A549 (cell line): ENCODE results near the gene MYO10. TPM values are rescaled to one million over a fixed set of nuclear protein-coding genes. Genes with fewer than 3 reads are reported as not detected.
A peak's percentile ranks its signal among the peaks of the same experiment; 100 is the strongest.

Experiments used
- ATAC-seq, 2 experiments: fragments of 200-7000 bp in 1 of 2; fragments of >200 bp in 1 of 2; cut with Nextera tagmentation in 1 of 2; cut with Tn5 transposase in 1 of 2; 3 replicates each; pipeline versions ENCODE4 v1.8.0 to v1.9.1; 2018 to 2020; ENCODE audit warnings: mild to moderate bottlenecking in 1 of 2, moderate library complexity in 1 of 2
- CTCF ChIA-PET: fragments of 300-600 bp; sonication (Branson Sonifier 250); formaldehyde crosslinking; extraction: SDS; loops from one replicate; lab custom pipeline; 2021; ENCODE audit warnings: antibody characterized with exemption, inconsistent platforms; lab: Yijun Ruan, JAX
- POLR2A ChIA-PET: fragments of 350-600 bp; formaldehyde crosslinking; extraction: SDS; loops from one replicate; lab custom pipeline; 2021; ENCODE audit warnings: antibody characterized with exemption, inconsistent platforms; lab: Yijun Ruan, JAX
- DNase-seq, 2 experiments: peaks; one replicate each; pipeline versions ENCODE4 v3.0.0 to v3.0.0-alpha.2; 2011 to 2016; ENCODE audit warnings: low read depth in 1 of 2, low spot score in 1 of 2
- FAIRE-seq: peaks from 2 replicates; lab custom pipeline; 2011; peaks lifted over from hg19 to GRCh38; lab: Jason Lieb, UNC
- H3K27ac ChIP-seq, 2 experiments: fragments of >200 bp; sonication (Bioruptor Twin); formaldehyde crosslinking; 3 replicates each; pipeline ENCODE4 v1.5.1; 2016 to 2017
- H3K4me1 ChIP-seq: fragments of >200 bp; sonication (Bioruptor Twin); formaldehyde crosslinking; 3 replicates; pipeline ENCODE4 v1.6.1; 2016
- H3K4me2 ChIP-seq: fragments of >200 bp; sonication (Bioruptor Twin); formaldehyde crosslinking; 3 replicates; pipeline ENCODE4 v1.6.1; 2016
- H3K4me3 ChIP-seq: fragments of >200 bp; sonication (Bioruptor Twin); formaldehyde crosslinking; 3 replicates; pipeline ENCODE4 v1.5.1; 2016
- H3K9me3 ChIP-seq: fragments of >200 bp; sonication (Bioruptor Twin); formaldehyde crosslinking; 3 replicates; pipeline ENCODE4 v1.6.1; 2016
- CBX8 ChIP-seq: fragments of 200-600 bp; sonication (generic); IDR thresholded peaks from 2 replicates; pipeline ENCODE4 v1.6.1; 2016
- EHF ChIP-seq: fragments of 250-450 bp; sonication (Bioruptor Pico); IDR thresholded peaks from 2 replicates; pipeline ENCODE4 v1.5.0; 2020; ENCODE audit warnings: mild to moderate bottlenecking
- ELK1 ChIP-seq: fragments of 150-350 bp; IDR thresholded peaks from 2 replicates; pipeline ENCODE4 v1.6.1; 2014; ENCODE audit warnings: low read depth, mild to moderate bottlenecking, low read length
- EP300 ChIP-seq, 2 experiments: fragments of >200 bp; sonication (Bioruptor Twin); formaldehyde crosslinking; IDR thresholded peaks; 2 replicates in 1 of 2; 3 replicates in 1 of 2; pipeline ENCODE4 v1.6.1; 2016 to 2017
- FOSB ChIP-seq: fragments of 250-450 bp; sonication (Bioruptor Pico); IDR thresholded peaks from 2 replicates; pipeline ENCODE4 v1.5.0; 2020; ENCODE audit warnings: mild to moderate bottlenecking, moderate library complexity
- HES2 ChIP-seq: fragments of >200 bp; sonication (Bioruptor Twin); formaldehyde crosslinking; IDR thresholded peaks from 2 replicates; pipeline ENCODE4 v1.6.1; 2016
- HOXB13 ChIP-seq: fragments of 250-450 bp; sonication (Bioruptor Pico); IDR thresholded peaks from 2 replicates; pipeline ENCODE4 v1.5.0; 2020; ENCODE audit warnings: low read depth, mild to moderate bottlenecking, moderate library complexity
- MAX ChIP-seq: IDR thresholded peaks from 2 replicates; pipeline ENCODE4 v1.6.1; 2012
- NPAS2 ChIP-seq: fragments of 250-450 bp; sonication (Bioruptor Pico); IDR thresholded peaks from 2 replicates; pipeline ENCODE4 v1.8.0; 2022; ENCODE audit warnings: mild to moderate bottlenecking, moderate library complexity, borderline replicate concordance
- NR3C1 ChIP-seq: fragments of >200 bp; sonication (Bioruptor Twin); formaldehyde crosslinking; IDR thresholded peaks from 3 replicates; pipeline ENCODE4 v1.6.1; 2017
- POLR2AphosphoS2 ChIP-seq: conservative IDR thresholded peaks from 2 replicates; pipeline ENCODE4 v1.6.1; 2012; ENCODE audit warnings: low read length, improper control_type of control experiment, inconsistent platforms
- RARB ChIP-seq: fragments of 250-450 bp; sonication (Bioruptor Pico); IDR thresholded peaks from 2 replicates; pipeline ENCODE4 v1.8.0; 2021; ENCODE audit warnings: mild to moderate bottlenecking, moderate library complexity
- RFX5 ChIP-seq: fragments of 450-650 bp; IDR thresholded peaks from 2 replicates; pipeline ENCODE4 v1.7.1; 2014; ENCODE audit warnings: antibody characterized with exemption, mild to moderate bottlenecking, moderate library complexity
- RNF2 ChIP-seq: fragments of 200-600 bp; sonication (generic); IDR thresholded peaks from 2 replicates; pipeline ENCODE4 v1.6.1; 2016; ENCODE audit warnings: low read depth, mild to moderate bottlenecking, antibody characterized with exemption, moderate library complexity, borderline replicate concordance
- TFCP2L1 ChIP-seq: fragments of 250-450 bp; sonication (Bioruptor Pico); IDR thresholded peaks from 2 replicates; pipeline ENCODE4 v1.5.0; 2021; ENCODE audit warnings: mild to moderate bottlenecking
- TP53 ChIP-seq: fragments of 250-450 bp; sonication (Bioruptor Pico); IDR thresholded peaks from 2 replicates; pipeline ENCODE4 v1.5.0; 2021; ENCODE audit warnings: mild to moderate bottlenecking, moderate library complexity
- ZNF302 ChIP-seq: fragments of 250-450 bp; sonication (Bioruptor Pico); IDR thresholded peaks from 2 replicates; pipeline ENCODE4 v1.9.0; 2021; ENCODE audit warnings: inconsistent platforms, mild to moderate bottlenecking, moderate library complexity
- WGBS: methylation state at CpG from one replicate; pipeline ENCODE4 v1.1.6; 2017; ENCODE audit errors: missing lambda C conversion rate; 5-methylcytosine and 5-hydroxymethylcytosine counted together
- polyA plus RNA-seq, 4 experiments: library from polyadenylated mRNA; depleted of rRNA in 3 of 4; stranded (reverse); fragments of >200 nt; fragmentation: RNase III in 1 of 4; extraction: RNeasy Plus Mini Kit Qiagen cat#74134 plus additional on column Dnase treatment in 1 of 4; gene quantifications; 2 replicates in 3 of 4; 3 replicates in 1 of 4; pipeline ENCODE4 v1.2.3, GENCODE V29; 2011 to 2017
- TF ChIP-seq, protein P1 (sequence below): fragments of 250-450 bp; sonication (Bioruptor Pico); IDR thresholded peaks from 2 replicates; pipeline ENCODE4 v1.5.0; 2021; ENCODE audit warnings: mild to moderate bottlenecking, moderate library complexity, borderline replicate concordance
- TF ChIP-seq, protein P2 (sequence below): fragments of >200 bp; sonication (Bioruptor Twin); formaldehyde crosslinking; IDR thresholded peaks from 3 replicates; pipeline ENCODE4 v1.5.1; 2016
- TF ChIP-seq, protein P3 (sequence below): fragments of 200-600 bp; sonication (generic); IDR thresholded peaks from 2 replicates; pipeline ENCODE4 v1.6.1; 2016; ENCODE audit warnings: antibody characterized with exemption, mild to moderate bottlenecking, moderate library complexity

MYO10 gene
- polyA plus RNA-seq, 2 of the 4 experiments (the other 2 are of a cell fraction): 68.0 to 68.5 TPM

DNA sequence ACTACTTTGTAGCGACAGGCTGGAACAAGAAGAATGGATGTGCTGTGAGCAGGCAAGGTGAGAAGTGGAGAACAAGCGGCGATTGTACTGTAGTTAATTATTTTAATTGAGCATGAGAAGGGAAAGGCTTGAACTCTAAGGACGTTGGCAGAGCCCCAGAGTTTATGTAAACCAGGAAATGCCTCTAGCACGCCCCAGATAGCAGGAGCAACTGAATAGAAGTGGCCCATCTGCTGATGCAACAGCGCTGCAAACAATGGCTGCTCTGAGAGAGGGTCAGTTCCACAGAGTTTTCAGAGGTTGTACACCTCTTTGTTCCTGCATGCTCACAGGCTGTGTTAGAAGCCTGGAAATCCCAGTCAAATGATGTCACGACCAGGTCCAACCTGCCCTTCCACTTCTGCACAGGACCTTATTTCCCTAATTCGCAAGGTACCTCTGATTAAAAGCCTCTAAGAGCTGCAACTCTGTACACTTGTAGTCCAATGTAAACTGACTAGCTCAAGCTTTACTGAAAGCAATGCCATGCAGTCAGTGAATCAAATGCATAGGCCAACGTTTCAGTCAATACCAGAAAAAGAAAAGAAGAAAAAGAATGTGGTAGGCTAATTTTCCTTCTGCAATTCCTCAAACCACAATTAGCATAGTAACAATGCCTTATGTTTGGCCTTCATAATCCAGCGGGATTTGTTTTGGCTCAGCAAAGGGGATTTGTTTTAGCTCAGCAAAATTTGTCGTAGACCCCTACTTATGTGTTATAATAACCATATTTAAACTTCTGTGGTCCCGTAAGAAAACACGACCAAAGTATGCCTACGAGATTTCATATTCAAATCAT lies 199.7 kb downstream of the MYO10 start (continued):
- TF ChIP-seq TP53 (CRISPR knock-in tag) (no peak), EP300 (IDR thresholded peaks at IDR 0.05) (no peak), MAX (no peak), EHF (CRISPR knock-in tag) (no peak), RARB (CRISPR knock-in tag) (no peak)
- TF ChIP-seq, protein P1, sequence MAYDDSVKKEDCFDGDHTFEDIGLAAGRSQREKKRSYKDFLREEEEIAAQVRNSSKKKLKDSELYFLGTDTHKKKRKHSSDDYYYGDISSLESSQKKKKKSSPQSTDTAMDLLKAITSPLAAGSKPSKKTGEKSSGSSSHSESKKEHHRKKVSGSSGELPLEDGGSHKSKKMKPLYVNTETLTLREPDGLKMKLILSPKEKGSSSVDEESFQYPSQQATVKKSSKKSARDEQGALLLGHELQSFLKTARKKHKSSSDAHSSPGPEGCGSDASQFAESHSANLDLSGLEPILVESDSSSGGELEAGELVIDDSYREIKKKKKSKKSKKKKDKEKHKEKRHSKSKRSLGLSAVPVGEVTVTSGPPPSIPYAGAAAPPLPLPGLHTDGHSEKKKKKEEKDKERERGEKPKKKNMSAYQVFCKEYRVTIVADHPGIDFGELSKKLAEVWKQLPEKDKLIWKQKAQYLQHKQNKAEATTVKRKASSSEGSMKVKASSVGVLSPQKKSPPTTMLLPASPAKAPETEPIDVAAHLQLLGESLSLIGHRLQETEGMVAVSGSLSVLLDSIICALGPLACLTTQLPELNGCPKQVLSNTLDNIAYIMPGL (CRISPR knock-in tag): no peak

DNA sequence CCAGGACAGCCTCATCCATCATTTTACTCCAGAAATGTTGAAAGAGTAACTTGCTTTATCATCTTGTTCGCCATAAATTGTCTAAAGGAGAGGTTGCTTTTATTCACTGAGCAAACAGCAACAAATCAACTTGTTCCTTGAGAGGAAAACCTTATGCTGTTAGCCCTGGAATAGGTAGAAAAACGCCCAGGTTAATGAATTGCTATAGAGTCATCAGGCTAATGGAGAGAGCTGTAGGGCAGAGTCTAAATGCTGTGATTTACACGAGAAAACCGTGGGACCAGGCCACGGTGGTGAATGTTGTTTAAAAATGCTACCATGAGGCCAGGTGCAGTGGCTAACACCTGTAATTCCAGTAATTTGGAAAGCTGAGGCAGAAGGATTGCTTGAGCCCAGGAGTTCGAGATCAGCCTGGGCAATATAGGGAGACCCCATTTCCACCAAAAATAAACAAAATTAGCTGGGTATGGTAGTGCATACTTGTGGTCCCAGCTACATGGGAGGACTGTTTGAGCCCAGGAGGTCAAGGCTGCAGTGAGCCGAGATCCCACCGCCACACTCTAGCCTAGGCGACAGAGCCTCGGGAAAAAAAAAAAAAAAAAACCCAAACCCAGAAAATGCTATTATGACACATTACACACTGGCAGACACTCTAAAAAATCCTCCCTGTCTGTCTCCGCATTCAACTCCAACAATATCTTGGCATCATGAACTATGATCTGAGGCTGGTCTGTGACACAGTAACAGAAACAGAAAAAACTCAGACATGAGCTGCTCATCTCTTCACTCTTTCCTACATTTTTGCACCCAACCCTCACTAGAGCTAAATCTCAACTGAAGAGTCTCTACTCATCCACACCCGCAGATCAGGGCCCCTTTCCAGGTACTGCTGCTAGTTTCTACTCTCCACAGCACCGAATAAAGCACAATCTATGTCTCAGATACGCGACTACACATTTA lies 200.7 kb downstream of the MYO10 start:
- TF ChIP-seq, protein P2, sequence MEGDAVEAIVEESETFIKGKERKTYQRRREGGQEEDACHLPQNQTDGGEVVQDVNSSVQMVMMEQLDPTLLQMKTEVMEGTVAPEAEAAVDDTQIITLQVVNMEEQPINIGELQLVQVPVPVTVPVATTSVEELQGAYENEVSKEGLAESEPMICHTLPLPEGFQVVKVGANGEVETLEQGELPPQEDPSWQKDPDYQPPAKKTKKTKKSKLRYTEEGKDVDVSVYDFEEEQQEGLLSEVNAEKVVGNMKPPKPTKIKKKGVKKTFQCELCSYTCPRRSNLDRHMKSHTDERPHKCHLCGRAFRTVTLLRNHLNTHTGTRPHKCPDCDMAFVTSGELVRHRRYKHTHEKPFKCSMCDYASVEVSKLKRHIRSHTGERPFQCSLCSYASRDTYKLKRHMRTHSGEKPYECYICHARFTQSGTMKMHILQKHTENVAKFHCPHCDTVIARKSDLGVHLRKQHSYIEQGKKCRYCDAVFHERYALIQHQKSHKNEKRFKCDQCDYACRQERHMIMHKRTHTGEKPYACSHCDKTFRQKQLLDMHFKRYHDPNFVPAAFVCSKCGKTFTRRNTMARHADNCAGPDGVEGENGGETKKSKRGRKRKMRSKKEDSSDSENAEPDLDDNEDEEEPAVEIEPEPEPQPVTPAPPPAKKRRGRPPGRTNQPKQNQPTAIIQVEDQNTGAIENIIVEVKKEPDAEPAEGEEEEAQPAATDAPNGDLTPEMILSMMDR: no peak
- TF ChIP-seq ELK1 (no peak), TFCP2L1 (no peak), POLR2AphosphoS2 (no peak), RNF2 (no peak), RFX5 (no peak), HOXB13 (CRISPR knock-in tag) (no peak), HES2 (no peak), FOSB (no peak), CBX8 (no peak), NPAS2 (CRISPR knock-in tag) (no peak), ZNF302 (no peak), NR3C1 (no peak)
- TF ChIP-seq, protein P3, sequence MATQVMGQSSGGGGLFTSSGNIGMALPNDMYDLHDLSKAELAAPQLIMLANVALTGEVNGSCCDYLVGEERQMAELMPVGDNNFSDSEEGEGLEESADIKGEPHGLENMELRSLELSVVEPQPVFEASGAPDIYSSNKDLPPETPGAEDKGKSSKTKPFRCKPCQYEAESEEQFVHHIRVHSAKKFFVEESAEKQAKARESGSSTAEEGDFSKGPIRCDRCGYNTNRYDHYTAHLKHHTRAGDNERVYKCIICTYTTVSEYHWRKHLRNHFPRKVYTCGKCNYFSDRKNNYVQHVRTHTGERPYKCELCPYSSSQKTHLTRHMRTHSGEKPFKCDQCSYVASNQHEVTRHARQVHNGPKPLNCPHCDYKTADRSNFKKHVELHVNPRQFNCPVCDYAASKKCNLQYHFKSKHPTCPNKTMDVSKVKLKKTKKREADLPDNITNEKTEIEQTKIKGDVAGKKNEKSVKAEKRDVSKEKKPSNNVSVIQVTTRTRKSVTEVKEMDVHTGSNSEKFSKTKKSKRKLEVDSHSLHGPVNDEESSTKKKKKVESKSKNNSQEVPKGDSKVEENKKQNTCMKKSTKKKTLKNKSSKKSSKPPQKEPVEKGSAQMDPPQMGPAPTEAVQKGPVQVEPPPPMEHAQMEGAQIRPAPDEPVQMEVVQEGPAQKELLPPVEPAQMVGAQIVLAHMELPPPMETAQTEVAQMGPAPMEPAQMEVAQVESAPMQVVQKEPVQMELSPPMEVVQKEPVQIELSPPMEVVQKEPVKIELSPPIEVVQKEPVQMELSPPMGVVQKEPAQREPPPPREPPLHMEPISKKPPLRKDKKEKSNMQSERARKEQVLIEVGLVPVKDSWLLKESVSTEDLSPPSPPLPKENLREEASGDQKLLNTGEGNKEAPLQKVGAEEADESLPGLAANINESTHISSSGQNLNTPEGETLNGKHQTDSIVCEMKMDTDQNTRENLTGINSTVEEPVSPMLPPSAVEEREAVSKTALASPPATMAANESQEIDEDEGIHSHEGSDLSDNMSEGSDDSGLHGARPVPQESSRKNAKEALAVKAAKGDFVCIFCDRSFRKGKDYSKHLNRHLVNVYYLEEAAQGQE: no peak
- no peak for DNase-seq
- 92% methylated on average over 15 of the region's 15 CpGs for WGBS
- H3K4me1 ChIP-seq: peaks cover 18% of the 10 kb centered on the region
- POLR2A ChIA-PET: no interaction called here
- H3K27ac ChIP-seq: peak overlapping the region; percentile 24 to 63; a peak in 5 of 6 replicates
- ATAC-seq: no peak
- no peak for FAIRE-seq
- CTCF ChIA-PET: interaction anchor here (1.0 to 2.9 kb wide), 2 partner anchors 15 to 455 kb away, joined by 3 to 12 read pairs; no protein-coding TSS in a partner anchor
- H3K4me2 ChIP-seq: no peak overlapping the region; the same call in 2 of the 3 replicates
- H3K4me3 ChIP-seq: no peak overlapping the region
- no peaks in the 10 kb centered on the region for H3K9me3 ChIP-seq
